NT2/D1 (cell line): ENCODE data around the gene CDYL2.
"Not testable (repeated sequence)": the region's sequence is repeated elsewhere in the genome, so short reads cannot be mapped to it uniquely, and the experiment has no call there.

Experiments
- YY1 ChIP-seq: IDR thresholded peaks from 2 replicates; pipeline ENCODE4 v1.6.1; 2011; ENCODE audit not compliant: insufficient read length, insufficient read depth
- ZNF274 ChIP-seq: IDR thresholded peaks from 2 replicates; pipeline ENCODE4 v1.6.1; 2011; ENCODE audit warnings: mild to moderate bottlenecking, low read depth, low read length

DNA sequence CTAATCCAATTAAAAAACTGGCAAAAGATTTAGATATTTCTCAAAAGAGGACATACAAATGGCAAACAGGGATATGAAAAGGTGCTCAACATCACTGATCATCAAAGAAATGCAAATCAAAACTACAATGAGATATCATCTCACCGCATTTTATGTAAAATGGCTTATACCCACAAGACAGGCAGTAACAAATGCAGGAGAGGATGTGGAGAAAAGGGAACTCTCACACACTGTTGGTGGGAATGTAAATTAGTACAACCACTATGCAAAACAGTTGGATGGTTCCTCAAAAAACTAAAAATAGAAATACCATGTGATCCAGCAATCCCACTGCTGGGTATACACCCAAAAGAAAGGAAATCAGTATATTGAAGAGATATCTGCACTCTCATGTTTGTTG is 154.1 kb downstream of the CDYL2 start:
- not testable (repeated sequence) for TF ChIP-seq YY1, ZNF274
